ENCODE data around the gene PI16. TPM values are rescaled to one million over a fixed set of nuclear protein-coding genes. Genes with fewer than 3 reads are reported as not detected.

The PI16 gene, protein sequence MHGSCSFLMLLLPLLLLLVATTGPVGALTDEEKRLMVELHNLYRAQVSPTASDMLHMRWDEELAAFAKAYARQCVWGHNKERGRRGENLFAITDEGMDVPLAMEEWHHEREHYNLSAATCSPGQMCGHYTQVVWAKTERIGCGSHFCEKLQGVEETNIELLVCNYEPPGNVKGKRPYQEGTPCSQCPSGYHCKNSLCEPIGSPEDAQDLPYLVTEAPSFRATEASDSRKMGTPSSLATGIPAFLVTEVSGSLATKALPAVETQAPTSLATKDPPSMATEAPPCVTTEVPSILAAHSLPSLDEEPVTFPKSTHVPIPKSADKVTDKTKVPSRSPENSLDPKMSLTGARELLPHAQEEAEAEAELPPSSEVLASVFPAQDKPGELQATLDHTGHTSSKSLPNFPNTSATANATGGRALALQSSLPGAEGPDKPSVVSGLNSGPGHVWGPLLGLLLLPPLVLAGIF
- total RNA-seq, result 10 to 100 TPM in 1 of 4 donors, 1 to 10 TPM in 3; 3.1 to 49.1 (median 3.6) TPM
- 1 to 10 TPM; 1.2 to 3.1 (median 1.6) TPM for polyA plus RNA-seq
- long read RNA-seq, donor 1, partial matches to known transcripts, result 0 of 1 reads
- long read RNA-seq, donor 1, other reads (novel, unspliced or antisense), result 1 of 1 reads
- long read RNA-seq, donor 2, partial matches to known transcripts, result 1 of 5 reads
- long read RNA-seq, donor 2, other reads (novel, unspliced or antisense), result 0 of 5 reads

DNA sequence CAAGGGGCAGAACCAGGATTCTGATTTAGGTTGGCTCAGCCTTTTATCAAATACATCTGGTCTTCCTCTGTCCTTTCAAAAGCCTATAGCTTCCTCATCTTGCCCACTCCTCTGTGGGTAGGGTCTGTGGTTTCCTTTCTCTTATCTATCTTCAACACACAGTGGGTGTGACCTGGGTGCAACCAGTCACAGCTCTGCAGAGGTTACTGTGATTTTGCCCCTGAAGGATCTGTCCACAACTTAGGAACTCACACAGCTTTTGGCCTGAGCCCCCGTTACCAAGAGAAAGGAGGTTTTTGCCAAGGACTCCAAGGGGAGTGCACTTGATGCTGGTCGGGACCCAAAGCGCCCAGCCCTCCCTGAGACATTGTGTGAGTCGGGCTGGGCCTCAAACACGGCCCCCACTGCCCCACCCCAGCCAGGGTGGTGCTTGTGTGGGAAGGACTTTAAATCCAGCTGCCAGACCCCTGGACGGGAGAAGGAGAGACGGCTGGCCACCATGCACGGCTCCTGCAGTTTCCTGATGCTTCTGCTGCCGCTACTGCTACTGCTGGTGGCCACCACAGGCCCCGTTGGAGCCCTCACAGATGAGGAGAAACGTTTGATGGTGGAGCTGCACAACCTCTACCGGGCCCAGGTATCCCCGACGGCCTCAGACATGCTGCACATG, at the start of gene PI16:
PI16 (plus strand) TSS at position 477 of the 670 bp plus-strand sequence; CDS start at position 500, 23 bp downstream.
- WGBS, 3 donors, result 69 to 80% (median 75%) methylated on average over 14 of the region's 14 CpGs
- intact Hi-C loops (cut with DNase I), result no loop called here
- peak within 1 kb of the TSS; percentile 4 for H3K4me3 ChIP-seq
- H3K36me3 ChIP-seq (ENCODE audit: insufficient read depth in 1 of 2, low read depth in 1 of 2), result no peaks in the 10 kb centered on the region
- ATAC-seq (no peak), DNase-seq (no peak)
- H3K27me3 ChIP-seq (ENCODE audit: insufficient read depth in 3 of 3, low read length in 2 of 3), result no peaks in the 10 kb centered on the region
- TF ChIP-seq, protein P1, sequence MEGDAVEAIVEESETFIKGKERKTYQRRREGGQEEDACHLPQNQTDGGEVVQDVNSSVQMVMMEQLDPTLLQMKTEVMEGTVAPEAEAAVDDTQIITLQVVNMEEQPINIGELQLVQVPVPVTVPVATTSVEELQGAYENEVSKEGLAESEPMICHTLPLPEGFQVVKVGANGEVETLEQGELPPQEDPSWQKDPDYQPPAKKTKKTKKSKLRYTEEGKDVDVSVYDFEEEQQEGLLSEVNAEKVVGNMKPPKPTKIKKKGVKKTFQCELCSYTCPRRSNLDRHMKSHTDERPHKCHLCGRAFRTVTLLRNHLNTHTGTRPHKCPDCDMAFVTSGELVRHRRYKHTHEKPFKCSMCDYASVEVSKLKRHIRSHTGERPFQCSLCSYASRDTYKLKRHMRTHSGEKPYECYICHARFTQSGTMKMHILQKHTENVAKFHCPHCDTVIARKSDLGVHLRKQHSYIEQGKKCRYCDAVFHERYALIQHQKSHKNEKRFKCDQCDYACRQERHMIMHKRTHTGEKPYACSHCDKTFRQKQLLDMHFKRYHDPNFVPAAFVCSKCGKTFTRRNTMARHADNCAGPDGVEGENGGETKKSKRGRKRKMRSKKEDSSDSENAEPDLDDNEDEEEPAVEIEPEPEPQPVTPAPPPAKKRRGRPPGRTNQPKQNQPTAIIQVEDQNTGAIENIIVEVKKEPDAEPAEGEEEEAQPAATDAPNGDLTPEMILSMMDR (IDR thresholded peaks at IDR 0.05), result no peak
- no peak within 1 kb of the TSS for H3K27ac ChIP-seq
- no peaks in the 10 kb centered on the region for H3K9me3 ChIP-seq
- H3K4me1 ChIP-seq, result no peaks in the 10 kb centered on the region

DNA sequence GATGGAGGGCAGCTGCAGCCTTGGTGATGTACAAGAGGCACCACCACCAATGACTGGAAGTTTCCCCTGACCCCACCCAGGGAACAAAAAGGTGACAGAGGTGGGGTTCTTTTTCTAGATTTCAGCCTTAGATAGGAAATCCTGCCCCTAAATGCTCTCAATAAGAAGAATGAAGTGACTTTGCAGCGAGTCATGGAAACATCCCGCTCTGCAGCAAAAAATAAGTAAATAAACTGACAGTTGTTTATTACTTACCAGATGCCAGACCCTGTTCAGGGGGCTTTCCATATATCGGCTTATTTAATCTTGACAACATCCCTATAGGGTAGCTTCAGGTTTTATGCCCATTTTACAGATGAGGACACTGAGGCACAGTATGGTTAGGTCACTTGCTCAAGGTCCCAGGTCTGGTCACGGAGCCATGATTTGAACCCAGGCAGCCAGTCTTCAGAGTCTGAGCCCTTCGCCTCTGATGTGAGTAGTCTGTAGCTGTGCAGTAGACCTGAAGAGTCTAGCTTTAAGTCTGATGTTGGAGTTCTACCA, 49.6 kb upstream of the PI16 start:
- Histone ChIP-seq H3K9me3 (no peaks in the 10 kb centered on the region), H3K27me3 (ENCODE audit: insufficient read depth in 3 of 3, low read length in 2 of 3) (no peaks in the 10 kb centered on the region), H3K4me3 (no peak overlapping the region), H3K27ac (no peak overlapping the region), H3K4me1 (peaks cover 18% of the 10 kb centered on the region), H3K36me3 (ENCODE audit: insufficient read depth in 1 of 2, low read depth in 1 of 2) (peaks cover 14 to 79% of the 10 kb centered on the region in 2 donors)
- TF ChIP-seq, protein P1 (IDR thresholded peaks at IDR 0.05), result no peak
- DNase-seq (no peak), ATAC-seq (no peak)
- intact Hi-C loops (cut with DNase I), result no loop called here
- 98% methylated on average over 5 of the region's 5 CpGs for WGBS, 3 donors

DNA sequence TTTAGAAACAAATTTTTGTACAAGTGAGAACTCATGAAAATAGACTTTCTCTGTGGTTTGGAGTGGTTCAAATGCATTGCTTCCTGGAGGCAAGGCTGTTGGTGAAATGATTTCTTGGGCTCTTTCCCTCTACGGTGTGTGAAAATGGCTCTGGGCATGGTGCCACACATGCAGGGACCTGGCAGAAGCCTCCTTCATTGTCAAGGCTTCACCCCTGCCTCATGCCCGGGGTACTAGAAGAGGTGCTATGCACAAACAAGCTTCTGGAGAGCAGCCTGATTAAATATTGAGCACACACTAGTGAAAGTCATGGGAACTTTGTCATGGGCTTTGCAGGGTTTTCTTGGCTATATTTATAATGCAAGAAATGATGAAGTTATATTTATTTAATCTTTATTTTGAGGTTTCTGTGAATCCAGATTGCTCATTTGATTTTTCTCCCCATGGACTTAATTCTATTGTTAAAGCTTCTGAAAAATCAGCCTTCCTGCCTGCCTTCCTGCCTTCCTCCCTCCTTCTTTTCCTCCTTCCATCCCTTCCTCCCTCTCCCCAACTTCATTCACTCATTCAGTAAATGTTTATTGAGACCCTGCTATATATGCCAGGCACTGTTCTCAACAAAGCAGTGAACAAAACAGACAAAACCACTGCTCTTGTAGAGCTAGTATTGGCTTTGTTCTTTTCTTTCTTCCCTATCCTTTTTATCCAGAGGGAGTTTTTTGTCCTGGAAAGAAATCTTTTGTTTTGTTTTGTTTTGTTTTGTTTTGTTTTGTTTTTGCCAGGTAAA, 47.8 kb upstream of the PI16 start:
- WGBS, 3 donors, result 7 to 20% (median 11%) methylated on average over 2 of the region's 2 CpGs
- TF ChIP-seq, protein P1 (IDR thresholded peaks at IDR 0.05), result no peak
- H3K4me1 ChIP-seq, result peaks cover 18% of the 10 kb centered on the region
- intact Hi-C loops (cut with DNase I), result no loop called here
- no peaks in the 10 kb centered on the region for H3K9me3 ChIP-seq
- no peaks in the 10 kb centered on the region for H3K27me3 ChIP-seq (ENCODE audit: insufficient read depth in 3 of 3, low read length in 2 of 3)
- H3K36me3 ChIP-seq (ENCODE audit: insufficient read depth in 1 of 2, low read depth in 1 of 2), result peaks cover 14 to 78% of the 10 kb centered on the region in 2 donors
- peak in 2 of 4 donors; percentile 59 for ATAC-seq
- H3K4me3 ChIP-seq, result no peak overlapping the region
- no peak overlapping the region for H3K27ac ChIP-seq
- no peak for DNase-seq

DNA sequence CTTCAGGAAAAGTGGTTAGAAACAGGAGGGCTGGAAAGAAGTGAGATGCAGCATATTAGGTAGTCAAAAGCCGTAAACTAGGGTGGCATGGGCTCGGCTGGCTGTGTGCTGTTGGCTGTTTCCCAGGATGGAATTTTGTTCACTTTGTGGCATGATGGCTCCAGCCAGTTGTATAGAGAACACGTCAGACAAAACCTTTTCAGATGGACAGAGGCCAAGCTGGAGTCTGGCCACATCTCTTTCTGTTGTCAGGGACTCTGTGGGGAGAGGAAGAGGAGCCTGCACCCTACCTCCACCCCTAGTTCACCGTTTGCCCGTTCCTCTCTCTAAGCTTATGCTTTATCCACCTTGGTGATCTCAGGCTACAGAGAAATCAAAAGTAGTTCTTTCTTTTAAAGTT, 46.8 kb upstream of the PI16 start:
- TF ChIP-seq, protein P1 (IDR thresholded peaks at IDR 0.05), result no peak
- 13 to 30% (median 17%) methylated on average over 5 of the region's 5 CpGs for WGBS, 3 donors
- H3K9me3 ChIP-seq, result no peaks in the 10 kb centered on the region
- H3K4me1 ChIP-seq, result peaks cover 18% of the 10 kb centered on the region
- peaks cover 9 to 78% of the 10 kb centered on the region in 2 donors for H3K36me3 ChIP-seq (ENCODE audit: insufficient read depth in 1 of 2, low read depth in 1 of 2)
- H3K27me3 ChIP-seq (ENCODE audit: insufficient read depth in 3 of 3, low read length in 2 of 3), result no peaks in the 10 kb centered on the region
- no peak overlapping the region for H3K4me3 ChIP-seq
- DNase-seq (no peak), ATAC-seq (peak; percentile 51 to 86 (median 76))
- intact Hi-C loops (cut with DNase I), result no loop called here
- no peak overlapping the region for H3K27ac ChIP-seq

Data from psoas muscle (tissue), 8 donors.